Measurements from ENCODE around the gene TACR1. TPM values are rescaled to one million over a fixed set of nuclear protein-coding genes. Genes with fewer than 3 reads are reported as not detected.

Gene TACR1
- polyA plus RNA-seq, 1 of the 3 experiments (the other 2 are of a cell fraction), result under 0.01 TPM

- Histone ChIP-seq H4K20me1 (ENCODE audit: insufficient read depth) (no peaks in the 10 kb centered on the region), H3K4me3 (ENCODE audit: low read depth in 2 of 2, low read length in 1 of 2) (no peak overlapping the region), H3K4me1 (ENCODE audit: control insufficient read depth in 1 of 2, insufficient read depth in 2 of 2, low read depth in 1 of 2, low read length in 1 of 2) (no peaks in the 10 kb centered on the region), H2AFZ (ENCODE audit: low read depth) (no peak overlapping the region), H3K27ac (ENCODE audit: low read depth in 2 of 2, low read length in 1 of 2) (no peak overlapping the region), H3K36me3 (replicated peaks in 1 of 2; ENCODE audit: control insufficient read depth in 1 of 2, insufficient read depth in 2 of 2, low read length in 1 of 2) (no peaks in the 10 kb centered on the region), H3K27me3 (ENCODE audit: insufficient read depth) (no peaks in the 10 kb centered on the region; the same call in 1 of the 2 replicates), H3F3A (replicated peaks; ENCODE audit: insufficient read depth) (no peaks in the 10 kb centered on the region), H3K9me2 (no peaks in the 10 kb centered on the region), H3K9me3 (no peaks in the 10 kb centered on the region), H3K9ac (no peak overlapping the region), H3K79me2 (ENCODE audit: insufficient read depth) (no peaks in the 10 kb centered on the region), H3K4me2 (no peak overlapping the region)
- 29% methylated on average over 1 of the region's 3 CpGs for whole genome bisulfite sequencing (ENCODE audit: low lambda C conversion rate)
- TF ChIP-seq FOXJ3 (CRISPR knock-in tag; IDR thresholded peaks at IDR 0.05), result no peak
- no peak for TF ChIP-seq FOXM1 (IDR thresholded peaks at IDR 0.05; ENCODE audit: low read depth)
- TF ChIP-seq ELF1 (IDR thresholded peaks at IDR 0.05), result no peak
- TF ChIP-seq MEF2A (IDR thresholded peaks at IDR 0.05; ENCODE audit: borderline replicate concordance, low read depth), result no peak
- no peak for TF ChIP-seq GABPA (IDR thresholded peaks at IDR 0.05; ENCODE audit: low read depth)
- TF ChIP-seq RAD21 (IDR thresholded peaks at IDR 0.05; ENCODE audit: low read length), result no peak
- no peak for TF ChIP-seq MAX (IDR thresholded peaks at IDR 0.05; ENCODE audit: low read depth)
- no peak for TF ChIP-seq SMC3 (IDR thresholded peaks at IDR 0.05; ENCODE audit: low read depth, low read length)
- no peak for TF ChIP-seq PBX3 (IDR thresholded peaks at IDR 0.05)
- no peak for TF ChIP-seq NFIC (IDR thresholded peaks at IDR 0.05; ENCODE audit: borderline replicate concordance)
- TF ChIP-seq TEAD4 (IDR thresholded peaks at IDR 0.05; ENCODE audit: borderline replicate concordance, insufficient read depth), result no peak
- TF ChIP-seq CTCF (IDR thresholded peaks at IDR 0.05), result no peak
- TF ChIP-seq RCOR1 (IDR thresholded peaks at IDR 0.05; ENCODE audit: low read length), result no peak
- no peak for TF ChIP-seq TAF1 (IDR thresholded peaks at IDR 0.05; ENCODE audit: borderline replicate concordance, low read depth, low read length)
- no peak for TF ChIP-seq POLR2AphosphoS5 (IDR thresholded peaks at IDR 0.05; ENCODE audit: low read depth, low read length)
- TF ChIP-seq USF1 (IDR thresholded peaks at IDR 0.05; ENCODE audit: borderline replicate concordance, low read depth), result no peak
- no peak for TF ChIP-seq YY1 (IDR thresholded peaks at IDR 0.05; ENCODE audit: low read depth)
- TF ChIP-seq FOSL2 (IDR thresholded peaks at IDR 0.05; ENCODE audit: borderline replicate concordance, low read depth), result no peak
- no peak for TF ChIP-seq SIN3A (IDR thresholded peaks at IDR 0.05; ENCODE audit: borderline replicate concordance, low read depth, low read length)
- no peak for TF ChIP-seq RXRA (IDR thresholded peaks at IDR 0.05; ENCODE audit: borderline replicate concordance, low read depth)
- ChIA-PET POLR2A (no interaction called here), CTCF (interaction anchor here (1.0 kb wide), 1 partner anchor 11 kb away, joined by 3 read pairs; the partner anchor contains the start of gene TACR1)
- no peak for DNase-seq
Measured at GRCh38 chr2:75210409-75210808, 11.1 kb upstream of the TACR1 start.
